ENCODE measurements around the gene SSR3.
"Not testable (repeated sequence)": the region's sequence is repeated elsewhere in the genome, so short reads cannot be mapped to it uniquely, and the experiment has no call there.

The SSR3 gene

DNA sequence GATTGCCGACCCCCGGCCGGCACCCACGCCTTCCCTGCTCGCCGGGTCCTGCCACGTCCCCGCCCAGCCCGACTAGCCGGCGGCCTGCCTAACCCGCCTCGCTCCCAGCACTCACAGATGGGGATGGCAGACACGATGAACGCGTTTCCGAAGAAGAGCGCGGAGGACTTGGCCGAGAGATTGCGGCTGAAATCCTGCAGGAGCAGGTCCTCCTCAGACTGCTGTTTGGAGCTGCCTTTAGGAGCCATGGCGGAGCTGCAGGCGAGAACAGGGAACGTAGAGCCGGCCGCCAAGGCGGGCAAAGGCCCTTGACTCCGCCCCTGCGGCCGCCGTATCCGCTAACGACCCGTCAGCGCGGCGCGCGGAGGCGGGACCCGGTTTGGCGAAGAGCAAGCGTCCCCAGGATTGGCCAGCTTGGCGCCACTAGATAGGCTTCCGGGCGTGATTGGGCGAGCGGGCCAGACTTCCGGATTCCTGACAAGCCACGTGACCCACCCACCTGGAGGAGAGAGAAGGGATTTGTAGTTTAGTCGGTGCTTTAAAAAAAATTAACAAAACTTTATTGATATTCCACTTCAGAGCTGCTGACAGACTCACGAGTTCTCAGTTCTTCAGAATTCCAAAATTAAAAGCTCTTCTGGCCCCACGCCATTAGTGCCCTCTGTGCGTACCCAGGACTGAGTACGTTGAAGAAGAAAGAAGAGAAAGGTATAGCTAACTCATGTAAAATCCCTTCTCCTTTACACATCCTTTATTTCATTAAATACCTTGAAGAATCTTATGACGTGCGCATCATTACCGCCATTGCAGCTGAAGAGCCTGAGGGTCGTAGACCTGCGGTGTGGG lies at the start of gene SSR3:
SSR3 (minus strand) TSS at position 276 of the 846 bp plus-strand sequence; CDS start at position 248, 28 bp downstream.
- peak; percentile 99 for DNase-seq (ENCODE audit: low spot score)

DNA sequence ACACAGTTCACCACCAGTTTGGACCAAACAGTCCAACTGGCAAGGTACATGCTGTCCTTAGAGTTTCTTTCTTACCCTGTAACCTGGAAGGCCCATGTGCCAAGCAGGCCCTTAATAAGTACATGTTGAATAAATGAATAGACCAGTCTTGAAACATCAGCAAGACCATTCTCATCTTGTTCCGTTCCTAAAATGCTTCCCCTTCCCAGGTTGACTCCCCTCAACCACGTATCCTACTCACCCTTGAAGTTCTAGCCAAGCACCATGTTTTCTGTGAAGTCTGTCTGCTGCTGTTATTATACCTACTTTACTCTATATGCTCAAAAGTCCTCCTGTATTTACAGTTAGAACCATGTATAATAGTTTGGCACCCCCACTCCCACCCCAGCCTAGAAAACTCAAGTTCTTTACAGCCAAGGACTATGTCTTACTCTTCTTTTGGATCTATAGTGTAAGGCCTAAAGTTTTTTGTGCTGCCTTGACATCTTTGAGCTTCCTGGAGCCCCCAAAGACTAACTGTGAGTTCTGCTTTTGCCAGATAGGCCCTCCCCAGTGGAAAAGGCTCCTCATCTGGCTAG lies 49.2 kb upstream of the SSR3 start:
- no peak for DNase-seq (ENCODE audit: low spot score)

DNA sequence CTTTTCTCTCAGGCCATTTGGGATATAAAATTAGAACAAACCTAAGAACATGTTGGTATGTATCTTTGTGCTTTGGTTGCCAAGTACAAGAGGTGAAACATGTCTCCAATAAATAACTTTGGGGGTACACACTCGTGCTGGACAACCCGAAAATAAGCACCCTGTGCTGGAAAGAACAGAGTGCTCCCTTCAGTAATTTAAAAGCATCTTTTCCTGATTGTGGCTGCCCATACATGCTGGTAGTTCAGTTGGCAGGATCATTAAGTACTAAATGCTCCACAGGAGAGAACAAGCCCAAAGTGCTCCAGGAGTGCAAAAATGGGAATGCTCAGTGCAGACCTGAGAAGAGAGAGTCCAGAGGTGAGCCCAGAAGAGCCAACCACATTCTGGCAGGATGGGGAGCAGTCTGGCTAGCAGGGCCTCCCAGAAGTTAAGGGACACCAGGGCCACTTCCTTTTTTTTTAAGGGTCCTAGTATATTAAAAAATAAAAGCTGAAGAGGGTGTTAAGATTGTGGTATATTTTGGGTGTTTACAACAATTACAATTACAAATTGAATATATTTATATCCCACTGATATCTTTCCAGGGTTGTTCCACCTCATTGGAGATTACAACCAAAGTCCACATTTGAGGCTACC lies 48.6 kb upstream of the SSR3 start:
- DNase-seq (ENCODE audit: low spot score) = no peak

GRCh38 chr3:156602424-156602823 lies 47.5 kb upstream of the SSR3 start:
- DNase-seq (ENCODE audit: low spot score) = no peak

DNA sequence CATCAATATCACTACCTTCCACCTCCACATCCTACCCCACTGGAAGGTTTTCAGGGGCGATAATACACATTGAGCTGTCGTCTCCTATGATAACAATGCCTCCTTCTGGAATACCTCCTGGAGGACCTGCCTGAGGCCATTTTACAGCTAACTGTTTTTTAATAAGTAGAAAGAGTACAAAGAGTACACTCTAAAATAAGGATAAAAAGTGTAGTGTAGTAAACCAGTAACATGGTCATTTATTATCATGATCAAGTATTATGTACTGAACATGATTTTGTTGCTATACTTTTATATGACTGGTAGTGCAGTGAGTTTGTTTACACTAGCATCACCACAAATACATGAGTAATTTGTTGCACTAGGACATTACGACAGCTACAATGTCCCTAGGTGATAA lies 46.6 kb upstream of the SSR3 start:
- no peak for DNase-seq (ENCODE audit: low spot score)

- DNase-seq (ENCODE audit: low spot score) = no peak
Observed at GRCh38 chr3:156600834-156601233, 45.9 kb upstream of the SSR3 start.

DNA sequence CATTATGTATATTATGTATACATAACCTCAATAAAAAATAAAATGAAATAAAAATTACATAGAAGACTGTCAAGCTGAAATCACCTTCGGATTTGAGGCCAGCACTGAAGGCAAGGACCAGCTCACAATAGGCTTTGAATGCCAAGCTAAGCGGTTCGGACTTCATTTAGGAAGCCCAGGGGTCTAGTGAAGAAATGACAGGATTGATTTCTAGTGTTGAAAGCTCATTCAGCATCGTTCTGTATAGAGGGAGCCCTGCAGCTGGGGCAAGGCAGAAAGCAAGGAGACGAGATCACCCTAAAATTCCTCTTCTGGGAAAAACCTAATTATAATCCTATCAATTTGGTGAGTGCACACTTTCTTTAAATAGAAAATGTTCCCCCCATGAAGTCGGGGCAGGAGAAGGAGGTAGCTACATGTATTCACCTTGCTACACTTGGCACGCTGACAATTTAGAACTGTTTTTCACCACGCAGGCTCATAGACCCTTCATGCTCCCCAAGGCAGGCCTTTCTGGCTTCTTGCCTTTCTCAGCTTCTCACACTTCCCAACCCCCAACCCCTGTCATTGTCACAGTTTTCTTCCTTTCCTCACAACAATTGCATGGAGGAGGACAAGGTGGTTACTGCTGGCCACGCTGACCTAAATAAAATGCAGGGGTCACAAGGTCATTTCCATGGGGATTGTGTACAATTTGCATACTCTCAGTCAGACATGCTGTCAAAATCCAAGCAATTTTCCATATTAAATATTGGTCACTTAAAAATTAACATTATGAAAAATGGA lies 44.4 kb upstream of the SSR3 start:
- DNase-seq (ENCODE audit: low spot score) = no peak

DNA sequence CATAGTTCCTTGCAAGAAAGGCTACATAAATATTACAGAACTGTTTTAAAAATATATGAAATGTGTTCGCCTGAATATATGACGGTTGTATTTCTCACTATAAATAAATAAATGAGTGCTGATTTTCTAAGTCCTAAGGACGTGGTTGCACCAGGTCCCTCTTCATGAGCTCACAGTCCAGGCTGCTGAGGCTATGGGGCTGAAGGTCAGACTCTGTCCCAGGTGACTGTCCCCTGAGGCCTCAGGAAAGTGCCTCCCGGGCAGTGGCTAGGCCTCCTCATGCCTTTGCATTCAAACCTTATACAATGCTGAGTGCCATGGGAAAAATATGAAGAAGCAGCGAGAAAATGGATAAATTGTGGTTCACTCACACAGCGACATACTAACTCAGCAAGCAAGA lies 43.5 kb upstream of the SSR3 start:
- no peak for DNase-seq (ENCODE audit: low spot score)

DNA sequence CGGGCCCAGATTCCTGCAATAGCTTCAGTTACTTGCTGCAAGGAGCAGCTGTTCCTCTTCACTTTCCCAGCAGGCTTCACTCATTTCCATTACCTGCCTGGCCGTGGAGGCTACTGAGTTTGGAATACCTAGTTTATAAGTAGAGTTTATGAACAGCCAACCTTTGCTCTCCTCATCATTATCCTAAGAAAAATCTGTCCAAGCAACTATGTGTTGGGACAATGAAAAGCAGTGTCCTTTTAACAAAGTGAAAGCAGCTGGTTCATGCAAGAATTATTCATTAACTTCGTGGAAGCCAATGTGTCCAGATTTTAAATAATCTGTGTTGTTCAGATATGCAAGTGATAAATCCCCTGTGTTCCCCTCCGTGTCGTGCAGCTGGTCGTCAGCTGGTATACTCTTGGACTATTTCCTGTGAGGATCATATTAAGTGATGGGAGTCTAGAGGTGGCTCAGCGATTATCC lies 39.3 kb upstream of the SSR3 start:
- no peak for DNase-seq (ENCODE audit: low spot score)

DNA sequence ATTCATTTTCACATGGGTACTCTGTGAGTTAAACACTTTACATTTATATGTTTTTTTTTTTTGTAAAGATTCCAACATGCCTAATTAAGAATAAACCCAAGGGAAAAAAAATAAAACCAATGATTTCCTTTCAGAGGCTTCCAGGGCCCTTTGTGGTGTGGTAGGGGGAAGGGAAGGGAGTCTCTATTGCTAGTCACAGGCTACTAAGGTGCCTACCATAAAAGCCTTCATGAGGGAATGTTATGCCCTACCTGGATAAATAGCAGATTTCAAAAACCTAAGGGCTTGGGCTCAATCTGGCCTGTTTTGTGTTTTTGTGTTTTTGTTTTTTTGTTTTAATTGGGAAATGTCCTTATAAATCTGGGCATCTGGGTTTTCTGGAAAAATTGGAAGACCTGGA lies 38.9 kb upstream of the SSR3 start:
- DNase-seq (ENCODE audit: low spot score) = no peak

DNA sequence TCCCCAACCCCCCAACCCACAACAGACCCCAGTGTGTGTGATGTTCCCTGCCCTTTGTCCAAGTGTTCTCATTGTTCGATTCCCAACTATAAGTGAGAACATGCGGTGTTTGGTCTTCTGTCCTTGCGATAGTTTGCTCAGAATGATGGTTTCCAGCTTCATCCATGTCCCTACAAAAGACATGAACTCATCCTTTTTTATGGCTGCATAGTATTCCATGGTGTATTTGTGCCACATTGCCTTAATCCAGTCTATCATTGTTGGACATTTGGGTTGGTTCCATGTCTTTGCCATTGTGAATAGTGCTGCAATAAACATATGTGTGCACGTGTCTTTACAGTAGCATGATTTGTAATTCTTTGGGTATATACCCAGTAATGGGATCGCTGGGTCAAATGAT lies 34.9 kb upstream of the SSR3 start:
- DNase-seq (ENCODE audit: low spot score) = not testable (repeated sequence)

DNA sequence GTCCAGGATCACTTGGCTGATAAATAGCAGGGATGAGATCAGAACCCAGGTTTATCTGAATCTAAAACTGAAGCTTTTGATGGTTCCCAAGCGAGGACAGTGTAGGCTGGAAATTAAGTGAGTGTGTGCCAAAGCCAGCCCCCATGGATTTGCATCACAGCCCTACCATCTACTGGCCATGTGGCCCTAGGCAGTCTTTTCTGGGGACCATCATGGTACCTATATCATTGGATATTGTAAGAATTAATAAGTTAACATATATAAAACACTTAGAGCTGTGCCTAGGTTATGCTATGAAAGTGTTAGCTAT lies 32.8 kb upstream of the SSR3 start:
- DNase-seq (ENCODE audit: low spot score) = no peak

- DNase-seq (ENCODE audit: low spot score) = peak; percentile 37
Observed at GRCh38 chr3:156586905-156587759, 32.2 kb upstream of the SSR3 start.

GRCh38 chr3:156583469-156583868 lies 28.6 kb upstream of the SSR3 start:
- no peak for DNase-seq (ENCODE audit: low spot score)

DNA sequence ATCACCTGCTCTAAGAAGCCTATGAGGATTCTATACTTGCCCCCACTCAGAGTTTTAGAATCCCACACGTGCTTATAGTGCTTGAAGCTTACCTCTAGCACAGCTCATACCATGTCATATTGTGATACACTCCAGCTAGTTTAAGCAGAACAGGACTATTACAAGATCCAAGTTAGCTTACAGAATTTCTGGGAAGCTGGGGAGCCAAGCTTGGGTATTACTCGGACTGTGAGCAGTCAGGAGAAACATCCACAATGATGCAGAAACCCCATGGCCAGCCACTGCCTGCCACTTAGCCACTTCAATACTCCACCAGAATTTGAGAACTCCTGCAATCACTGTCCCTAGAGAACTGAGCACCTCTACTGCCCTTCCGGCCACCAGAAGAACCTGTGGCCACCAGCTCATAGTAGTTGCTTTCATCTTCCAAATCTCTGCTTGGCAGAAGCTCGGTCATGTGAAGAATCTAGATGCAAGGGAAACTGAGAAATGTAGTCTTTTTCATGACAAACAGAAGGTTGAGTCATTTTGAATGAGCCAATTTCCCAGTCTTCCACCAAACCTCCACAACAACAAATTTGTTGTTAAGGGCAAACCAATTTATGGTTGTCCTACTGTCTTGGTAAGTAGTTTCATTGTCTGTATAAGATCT lies 27.7 kb upstream of the SSR3 start:
- no peak for DNase-seq (ENCODE audit: low spot score)

GRCh38 chr3:156581954-156582353 lies 27.0 kb upstream of the SSR3 start:
- no peak for DNase-seq (ENCODE audit: low spot score)

DNA sequence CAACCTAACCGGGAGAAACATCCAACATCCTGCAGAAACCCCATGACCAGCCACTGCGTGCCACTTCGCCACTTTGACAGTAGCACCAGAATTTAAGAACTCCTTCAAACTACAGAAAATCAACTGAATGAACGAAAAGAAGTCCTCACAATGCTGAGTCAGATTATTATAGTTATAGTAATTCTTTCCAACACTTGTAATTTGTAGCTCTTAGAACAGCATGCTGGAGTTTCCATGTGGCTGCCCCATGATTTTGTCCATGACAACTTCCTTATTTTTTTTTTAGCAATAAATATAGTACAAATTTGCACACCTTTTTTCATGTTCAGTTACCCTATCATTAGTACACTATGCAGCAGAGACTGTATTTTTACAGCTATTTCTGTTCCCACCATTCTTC lies 26.1 kb upstream of the SSR3 start:
- no peak for DNase-seq (ENCODE audit: low spot score)

- peak; percentile 66 for DNase-seq (ENCODE audit: low spot score)
Observed at GRCh38 chr3:156579427-156579851, 24.5 kb upstream of the SSR3 start.

DNA sequence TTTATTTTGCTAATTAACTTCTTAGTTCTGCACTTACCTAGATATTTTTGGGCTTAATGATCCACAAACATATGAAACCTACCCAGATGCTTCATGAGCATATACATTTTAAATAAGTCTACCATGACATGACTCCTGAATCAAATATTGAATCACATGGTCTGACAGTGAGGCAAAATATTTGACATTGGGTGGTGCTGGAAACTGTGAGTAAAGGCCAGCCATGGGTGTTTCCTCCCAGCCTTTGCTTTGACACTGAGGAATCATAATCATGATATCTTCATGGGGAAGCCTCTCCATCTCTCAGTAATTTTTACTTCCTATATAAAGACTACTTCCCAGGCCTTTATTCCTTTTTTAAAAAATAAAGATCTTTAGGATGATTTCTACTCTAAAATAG lies 22.8 kb upstream of the SSR3 start:
- no peak for DNase-seq (ENCODE audit: low spot score)

DNA sequence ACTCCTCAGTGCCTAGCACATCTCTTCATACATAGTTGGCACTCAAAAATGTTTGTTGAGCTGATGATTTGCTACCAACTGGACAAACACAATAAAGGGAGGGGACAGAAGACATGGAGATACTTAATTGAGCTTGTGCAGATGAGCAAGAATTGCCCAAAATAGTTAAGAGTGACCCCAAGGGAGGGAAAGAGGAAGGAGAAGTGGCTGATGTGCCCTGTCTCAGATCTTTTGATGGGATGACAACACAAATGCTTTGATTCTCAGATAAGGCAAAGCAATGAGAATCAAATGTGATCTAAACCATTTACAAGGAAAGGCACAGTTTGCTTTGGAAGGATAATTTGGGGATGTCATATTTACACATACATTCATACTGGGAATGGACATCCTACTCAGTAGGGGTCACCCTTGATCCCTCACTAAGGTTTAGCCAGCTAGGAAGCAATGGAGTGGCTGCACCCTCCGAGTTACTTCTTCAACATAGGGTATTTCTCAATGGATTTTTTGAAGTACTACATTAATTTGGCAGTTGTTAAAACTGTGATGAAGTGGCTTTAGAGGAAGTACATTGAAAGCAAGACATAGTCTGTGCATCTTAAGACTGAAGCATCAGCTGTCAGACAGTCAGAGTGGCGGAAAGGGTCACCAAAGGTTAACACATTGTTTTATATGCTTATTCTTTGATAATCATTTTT lies 21.9 kb upstream of the SSR3 start:
- DNase-seq (ENCODE audit: low spot score) = peak; percentile 25

Measured in pons (tissue), 1 donor.